Measurements from ENCODE around the gene AHNAK.
"Not testable (repeated sequence)": the region's sequence is repeated elsewhere in the genome, so short reads cannot be mapped to it uniquely, and the experiment has no call there.

The AHNAK gene

GRCh38 chr11:62401811-62402210 is 144.8 kb downstream of the AHNAK start:
- DNase-seq: no peak

DNA sequence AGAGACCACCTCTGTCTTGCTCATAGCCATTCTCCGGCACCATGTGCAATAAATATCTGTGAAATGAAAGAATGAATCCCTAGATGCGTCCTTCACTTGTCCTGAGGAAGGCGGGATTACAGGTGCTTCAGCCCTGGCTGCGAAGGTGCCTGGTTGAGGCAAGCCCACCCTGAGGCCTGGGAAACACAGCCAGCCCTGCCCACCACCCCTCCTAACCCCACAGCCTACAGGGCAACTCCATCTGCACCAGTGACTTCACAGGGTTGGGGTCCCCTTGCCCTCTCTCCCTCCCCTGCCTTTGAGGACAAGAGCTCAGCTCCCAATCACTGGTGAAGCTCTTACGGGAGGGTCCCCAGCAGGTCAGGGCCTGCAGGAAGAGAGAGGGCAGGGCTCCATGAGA is 145.2 kb downstream of the AHNAK start:
- DNase-seq: no peak

DNA sequence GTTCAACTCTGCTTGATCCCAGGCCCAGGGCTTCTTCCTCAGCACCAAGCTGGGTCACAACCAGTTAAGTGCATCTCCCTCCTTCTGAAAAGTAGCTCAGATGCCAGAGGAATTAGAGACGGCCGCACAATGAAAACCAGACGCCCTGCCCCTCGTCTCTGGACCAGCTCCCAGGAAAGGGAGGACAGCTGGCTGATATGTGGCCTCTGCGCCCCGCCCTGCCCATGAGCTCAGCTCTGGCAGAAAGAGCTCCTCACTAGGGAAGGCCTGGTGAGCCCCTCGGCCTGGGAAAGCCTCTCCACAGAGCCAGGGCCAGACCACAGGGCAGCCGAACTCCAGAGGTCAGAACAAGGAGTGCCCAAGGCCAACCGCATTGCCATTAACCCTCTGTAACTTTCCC is 145.8 kb downstream of the AHNAK start:
- no peak for DNase-seq

DNA sequence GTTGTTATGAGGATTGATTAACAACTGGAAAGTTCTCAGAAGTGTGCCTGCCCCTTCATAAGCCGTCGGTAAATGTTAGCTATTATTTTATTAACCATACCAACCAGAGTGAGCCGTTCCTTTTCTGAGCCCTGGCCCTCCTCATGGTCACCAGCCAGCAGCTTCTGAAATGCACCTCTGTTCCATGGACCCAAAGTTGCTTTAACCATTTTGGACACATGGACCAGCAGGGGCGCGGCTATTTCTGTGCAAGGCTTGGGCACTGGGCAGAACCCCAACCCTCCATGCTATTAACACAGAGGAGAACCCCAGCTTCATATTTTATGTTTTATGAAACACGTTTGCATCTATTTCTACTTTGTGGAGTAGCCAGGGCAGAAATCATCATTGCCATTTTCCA is 146.3 kb downstream of the AHNAK start:
- DNase-seq: no peak

DNA sequence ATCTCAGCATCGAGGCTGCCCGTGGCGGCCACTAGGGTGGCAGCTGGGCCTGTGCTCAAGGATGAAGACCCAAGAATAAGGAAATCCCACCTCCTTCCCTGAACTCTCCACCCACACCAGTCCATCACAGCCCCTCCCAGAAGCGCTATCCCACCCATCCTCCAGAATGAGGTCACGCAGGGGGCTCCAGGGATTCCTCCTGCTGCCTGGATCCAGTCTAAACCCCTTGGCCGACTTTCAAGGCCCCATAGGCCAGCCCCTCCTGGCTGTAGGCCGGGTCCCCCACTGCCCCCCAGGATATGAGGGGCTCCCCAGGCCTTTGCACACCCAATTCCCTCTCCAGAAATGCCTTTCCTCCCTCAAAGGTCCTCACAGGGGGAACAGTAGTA is 146.7 kb downstream of the AHNAK start:
- no peak for DNase-seq

DNA sequence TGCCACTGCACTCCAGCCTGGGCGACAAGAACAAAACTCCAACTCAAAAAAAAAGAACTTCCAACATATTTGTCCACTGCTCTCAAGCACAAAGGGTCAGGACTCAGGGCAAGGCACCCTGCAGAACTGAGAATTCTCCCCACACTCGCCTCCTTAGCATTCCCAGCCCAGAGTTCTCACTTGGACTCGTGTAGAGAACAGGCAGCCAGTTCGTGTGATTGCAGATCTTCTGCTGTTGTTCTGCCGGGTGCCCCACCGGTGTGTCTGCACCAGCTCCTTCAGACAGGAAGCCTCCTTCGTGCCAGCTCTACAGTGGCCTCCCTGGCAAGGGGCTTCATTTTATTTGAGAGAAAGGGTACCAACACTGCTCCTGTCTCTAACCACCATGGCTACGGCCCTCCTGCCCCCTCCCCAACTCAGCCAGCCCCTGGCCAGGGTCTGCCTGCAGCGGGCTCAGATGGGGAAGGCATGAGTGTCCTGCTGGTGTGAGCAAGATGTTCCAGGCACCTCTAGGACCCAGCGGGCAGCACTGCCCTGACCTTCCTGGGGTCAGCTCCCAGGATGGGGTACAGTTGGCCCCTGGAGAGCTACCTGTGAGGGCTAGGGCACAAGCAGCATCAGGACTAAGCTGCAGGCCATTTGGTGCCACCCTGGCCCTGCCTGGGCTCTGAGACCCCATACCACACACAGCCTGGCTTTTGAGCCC is 147.3 kb downstream of the AHNAK start:
- DNase-seq: no peak

DNA sequence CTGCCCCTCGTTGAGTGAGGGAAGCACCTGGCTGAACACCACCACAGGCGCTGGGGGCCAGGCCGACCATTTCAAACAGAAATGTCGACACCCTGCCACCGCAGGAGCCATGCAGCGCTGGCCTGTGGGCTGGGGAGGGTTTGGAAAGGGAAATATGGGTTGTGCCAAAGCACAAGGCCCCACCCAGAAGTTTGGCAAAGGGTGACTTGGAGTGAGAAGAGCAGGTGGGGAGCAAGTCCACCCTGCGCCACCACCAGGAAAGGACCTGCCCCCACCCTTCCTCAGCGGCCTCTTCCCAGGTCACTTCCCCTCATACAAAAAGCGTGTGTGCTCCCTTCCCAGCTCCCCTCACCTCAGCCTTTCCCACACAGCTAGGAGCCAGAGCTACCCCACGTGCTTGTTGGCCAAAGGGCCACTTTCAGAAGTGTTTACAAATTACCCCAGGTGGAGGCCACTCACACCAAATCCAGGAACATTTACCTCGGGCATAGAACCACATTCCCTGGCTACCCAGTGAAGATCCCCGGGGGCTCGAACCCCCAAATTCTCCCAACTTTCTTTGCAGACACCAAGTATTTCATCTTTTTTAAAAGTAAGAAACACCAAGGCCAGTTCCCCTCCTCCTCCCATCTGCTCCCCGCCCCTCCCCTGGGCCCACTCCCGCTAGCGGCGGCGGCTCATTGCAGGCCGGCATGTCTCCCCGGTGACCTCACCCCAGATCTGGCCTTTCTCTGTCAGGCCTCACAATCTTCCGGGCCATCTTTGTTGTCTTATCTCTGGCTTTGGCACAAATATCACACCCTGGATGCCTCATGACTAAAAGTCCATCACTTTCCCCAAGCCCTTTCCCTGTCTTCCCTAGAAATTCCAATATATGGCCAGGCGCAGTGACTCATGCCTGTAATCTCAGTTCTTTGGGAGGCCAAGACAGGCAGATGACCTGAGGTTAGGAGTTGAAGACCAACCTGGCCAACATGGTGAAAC is 148.3 kb downstream of the AHNAK start:
- no peak for DNase-seq

DNA sequence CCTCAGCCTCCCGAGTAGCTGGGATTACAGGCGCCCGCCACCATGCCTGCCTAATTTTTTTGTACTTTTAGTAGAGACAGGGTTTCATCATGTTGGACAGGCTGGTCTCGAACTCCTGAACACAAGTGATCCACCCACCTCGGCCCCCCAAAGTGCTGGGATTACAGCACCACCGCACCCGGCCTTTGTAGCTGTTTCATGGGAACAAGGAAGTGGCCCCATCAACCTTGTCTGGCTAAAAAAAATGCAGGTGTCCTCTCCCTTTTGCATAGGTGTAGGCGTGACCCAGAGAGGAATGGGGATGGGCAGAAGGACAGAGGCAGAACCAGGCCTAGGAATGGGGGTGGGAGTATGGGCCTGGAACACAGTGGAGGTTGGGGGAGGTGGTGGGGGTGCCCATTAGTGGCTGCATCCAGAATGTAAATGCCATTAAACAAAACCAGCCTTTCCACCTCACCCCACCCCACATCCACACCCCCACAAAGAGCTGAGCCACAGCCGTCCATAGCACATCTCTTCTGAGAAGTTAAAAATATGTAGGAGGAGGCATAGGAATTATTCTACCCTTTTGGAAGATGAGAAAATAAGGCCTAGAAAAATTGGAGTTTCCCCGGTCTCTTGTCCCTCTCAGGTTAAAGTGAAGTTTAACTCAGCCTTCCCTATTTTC is 150.6 kb downstream of the AHNAK start:
- no peak for DNase-seq

DNA sequence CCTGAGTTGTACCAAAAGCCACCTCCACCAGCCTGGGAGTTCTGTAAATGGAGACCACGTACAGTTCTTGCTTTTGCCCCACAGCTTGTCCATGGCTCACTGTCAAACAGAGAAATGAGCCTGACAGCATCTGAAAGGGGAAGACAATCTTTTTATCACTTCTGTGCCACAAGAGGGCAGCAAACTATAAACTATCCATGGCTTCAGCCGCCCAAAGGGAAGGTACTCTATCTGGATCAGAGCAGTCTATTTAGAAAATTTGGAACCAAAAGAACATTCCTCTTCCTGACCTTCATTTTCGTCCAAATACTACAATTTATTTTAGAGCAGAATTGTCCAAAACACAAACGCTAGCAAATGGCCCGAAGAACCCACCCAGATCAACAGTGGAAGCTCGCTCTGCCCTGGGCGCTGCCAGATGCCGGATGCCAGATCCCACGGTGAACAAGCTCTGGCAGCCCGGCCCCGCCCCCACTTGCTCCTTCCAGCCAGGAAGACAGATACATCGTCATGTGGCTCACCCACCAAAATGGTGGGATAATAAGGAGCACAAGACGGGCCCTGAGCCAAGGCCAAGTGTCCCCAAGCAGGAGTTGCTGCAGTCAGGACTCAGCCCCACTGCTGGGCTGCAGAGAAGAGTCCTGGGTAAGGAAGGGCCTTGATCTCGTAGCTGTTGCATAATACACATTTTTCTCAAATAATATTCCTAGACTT is 151.6 kb downstream of the AHNAK start:
- peak; percentile 30 for DNase-seq

- DNase-seq: no peak
These were observed 152.9 kb downstream of the AHNAK start for GRCh38 chr11:62393735-62394134.

DNA sequence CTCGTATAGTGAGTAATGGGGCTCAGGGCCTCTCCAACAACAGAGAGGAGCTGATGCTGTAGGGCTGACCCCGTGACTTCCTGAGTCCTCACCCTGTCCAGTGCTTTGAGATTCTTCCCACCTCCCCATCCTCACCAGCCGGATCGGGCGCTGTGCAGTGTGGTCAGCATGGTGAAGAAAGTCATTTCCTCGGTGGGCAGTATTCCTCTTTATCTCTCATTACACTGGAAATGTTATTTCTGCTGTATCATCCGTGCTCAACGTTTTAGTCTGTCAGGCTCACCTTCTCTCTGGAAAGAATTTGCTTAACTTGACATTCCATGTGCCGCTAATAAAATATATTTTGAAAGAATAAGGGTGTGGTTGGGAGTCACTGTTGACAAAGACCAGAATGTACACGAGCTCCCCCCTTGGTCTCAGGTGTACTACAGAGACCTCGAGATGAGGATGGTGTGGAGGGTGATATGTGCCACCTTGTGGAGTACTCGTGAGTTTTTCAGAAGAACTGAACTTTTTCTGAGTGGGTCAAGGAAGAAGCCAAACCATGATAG is 153.5 kb downstream of the AHNAK start:
- DNase-seq: no peak

DNA sequence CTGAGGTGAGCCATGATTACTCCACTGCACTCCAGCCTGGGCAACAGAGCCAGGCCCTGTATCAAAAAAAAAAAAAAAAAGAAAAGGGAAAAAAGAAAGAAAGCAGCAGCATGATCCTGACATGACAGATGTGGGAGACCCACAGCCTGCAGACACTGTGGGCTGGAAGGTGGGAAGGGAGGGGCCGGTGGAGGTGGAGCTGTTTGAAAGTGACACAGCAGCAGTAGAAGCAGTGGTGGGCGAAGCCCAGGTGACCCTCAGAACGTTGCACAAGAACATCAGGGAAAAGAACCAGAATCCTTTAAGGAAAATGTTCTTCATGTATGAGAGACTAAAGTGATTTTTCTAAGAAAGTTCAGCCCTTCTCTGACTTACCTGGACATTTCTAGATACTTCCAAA is 154.1 kb downstream of the AHNAK start:
- DNase-seq: no peak

DNA sequence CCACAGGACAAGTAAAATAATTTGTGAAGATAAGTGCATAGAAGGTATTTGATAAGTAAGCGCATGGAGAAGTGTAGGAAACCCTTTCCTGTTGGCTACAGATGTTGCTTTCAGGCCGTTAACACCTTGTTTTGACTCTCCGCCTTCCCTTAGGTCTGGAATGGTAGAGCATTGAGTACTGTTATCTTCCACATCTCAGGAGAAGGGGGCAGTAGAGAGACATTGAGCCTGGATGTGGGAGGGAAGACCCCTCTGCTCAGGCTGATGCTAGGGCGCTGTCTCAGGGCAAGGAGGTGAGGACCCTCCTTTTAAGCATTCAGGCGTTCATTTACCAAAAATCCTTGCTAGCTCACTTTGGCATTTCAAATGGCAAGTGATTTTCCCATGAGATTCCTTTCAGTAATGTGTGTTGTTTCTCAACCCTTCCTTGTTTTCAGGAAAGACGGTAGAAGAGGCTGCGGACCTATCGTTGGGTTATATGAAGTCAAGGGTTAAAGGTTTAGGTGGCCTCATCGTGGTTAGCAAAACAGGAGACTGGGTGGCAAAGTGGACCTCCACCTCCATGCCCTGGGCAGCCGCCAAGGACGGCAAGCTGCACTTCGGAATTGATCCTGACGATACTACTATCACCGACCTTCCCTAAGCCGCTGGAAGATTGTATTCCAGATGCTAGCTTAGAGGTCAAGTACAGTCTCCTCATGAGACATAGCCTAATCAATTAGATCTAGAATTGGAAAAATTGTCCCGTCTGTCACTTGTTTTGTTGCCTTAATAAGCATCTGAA is 154.8 kb downstream of the AHNAK start:
- DNase-seq: no peak

- DNase-seq: no peak
These were observed 155.9 kb downstream of the AHNAK start for GRCh38 chr11:62390722-62391121.

DNA sequence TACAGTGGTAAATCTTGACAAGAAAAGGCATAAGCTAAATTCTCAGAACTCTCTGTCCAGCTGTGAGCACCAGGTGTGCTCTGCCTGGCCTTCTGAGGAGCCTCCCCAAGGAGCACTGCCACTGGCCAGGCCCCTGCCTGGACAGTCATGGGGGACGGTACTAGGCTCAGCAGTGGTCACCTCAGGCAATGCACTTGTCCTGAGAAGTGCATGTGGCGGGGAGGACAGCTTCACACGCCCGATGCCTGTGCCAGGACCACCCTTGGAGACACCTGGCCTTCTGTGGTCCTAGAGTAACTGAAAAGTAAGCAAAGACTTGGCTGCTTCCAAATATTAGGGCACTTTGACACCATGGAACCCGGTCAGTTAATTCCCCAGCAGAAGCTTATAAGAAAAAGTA is 156.4 kb downstream of the AHNAK start:
- no peak for DNase-seq

DNA sequence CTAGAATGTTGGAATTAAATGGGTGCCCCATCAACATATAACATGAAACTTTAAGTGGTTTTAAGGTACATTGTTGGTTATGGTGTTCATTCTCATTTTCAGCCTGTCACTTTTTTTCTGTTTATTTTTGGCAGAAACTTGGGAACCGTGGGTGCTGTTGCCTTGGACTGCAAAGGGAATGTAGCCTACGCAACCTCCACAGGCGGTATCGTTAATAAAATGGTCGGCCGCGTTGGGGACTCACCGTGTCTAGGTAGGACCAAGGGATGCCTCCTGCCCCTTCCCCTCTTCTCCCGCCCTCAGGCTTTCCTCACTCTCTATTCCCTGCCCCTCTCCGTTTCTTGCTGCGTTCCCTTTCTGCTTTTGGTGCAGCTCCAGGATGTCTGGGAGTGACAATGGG is 157.6 kb downstream of the AHNAK start:
- DNase-seq: no peak

DNA sequence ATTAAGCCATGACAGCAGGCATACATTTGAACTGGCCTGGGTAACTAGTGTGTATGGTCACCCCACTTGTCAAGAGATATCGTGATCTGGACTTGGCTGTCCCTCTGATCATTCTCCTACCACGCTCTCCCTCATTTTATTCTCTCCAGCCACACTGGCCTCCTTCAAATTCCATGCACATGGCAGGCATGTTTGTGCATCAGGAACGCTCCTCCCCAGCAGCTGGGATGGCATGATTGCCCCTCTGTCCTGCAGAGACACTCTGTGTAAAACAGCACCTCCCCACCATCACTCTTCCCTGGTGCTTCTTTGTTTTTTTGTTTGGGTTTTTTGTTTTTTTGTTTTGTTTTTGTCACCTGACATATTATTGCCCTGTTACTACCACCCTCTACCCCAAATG is 159.2 kb downstream of the AHNAK start:
- DNase-seq: no peak

- not testable (repeated sequence) for DNase-seq
These were observed 160.5 kb downstream of the AHNAK start for GRCh38 chr11:62386083-62386482.

- no peak for DNase-seq
These were observed 162.8 kb downstream of the AHNAK start for GRCh38 chr11:62383822-62384221.

Measured in activated T-cell treated with anti-CD3 and anti-CD28 coated beads, Interleukin-2, amount 50 U/mL, for 1 hour (primary cell).